Left ventricle myocardium inferior (tissue), 1 donor: ENCODE results near the gene NCF2. TPM values are rescaled to one million over a fixed set of nuclear protein-coding genes. Genes with fewer than 3 reads are reported as not detected.

Source experiments
- DNase-seq: peaks from one replicate; pipeline ENCODE4 v3.0.0-alpha.2; 2020
- H3K27ac ChIP-seq: fragments of 200-600 bp; replicated peaks from 2 replicates; pipeline ENCODE4 v1.8.0; 2021
- H3K27me3 ChIP-seq: fragments of 200-600 bp; 2 replicates; pipeline ENCODE4 v1.8.0; 2021; ENCODE audit warnings: low read depth
- H3K36me3 ChIP-seq: fragments of 200-600 bp; 2 replicates; pipeline ENCODE4 v1.8.0; 2021
- H3K4me1 ChIP-seq: fragments of 200-600 bp; 2 replicates; pipeline ENCODE4 v1.8.0; 2021
- H3K4me3 ChIP-seq: fragments of 200-600 bp; 2 replicates; pipeline ENCODE4 v1.8.0; 2021; ENCODE audit warnings: mild to moderate bottlenecking, moderate library complexity
- H3K9me3 ChIP-seq: fragments of 200-600 bp; replicated peaks from 2 replicates; pipeline ENCODE4 v1.8.0; 2021
- intact Hi-C: fragments of 100-400 bp; cut with micrococcal nuclease; formaldehyde crosslinking; loops from one replicate; pipeline ENCODE4 v1.11.0; 2022
- total RNA-seq: library from RNA; stranded (reverse); fragmentation: NEBNext Ultra II Directional; extraction: Animal tissue kit (Norgen Biotek cat#: 25700); gene quantifications from one replicate; pipeline ENCODE4 v1.2.1, GENCODE V29; 2021
- TF ChIP-seq, protein P1 (sequence below): fragments of 200-600 bp; IDR thresholded peaks from 2 replicates; pipeline ENCODE4 v1.8.0; 2021; ENCODE audit warnings: antibody characterized with exemption, mild to moderate bottlenecking, borderline replicate concordance
- donor health status: DM: no; HTN: yes; CAD: no; lungs with severe emphysema.

NCF2 gene
- total RNA-seq, 1 donor from 2014 or later, result 4.5 TPM

DNA sequence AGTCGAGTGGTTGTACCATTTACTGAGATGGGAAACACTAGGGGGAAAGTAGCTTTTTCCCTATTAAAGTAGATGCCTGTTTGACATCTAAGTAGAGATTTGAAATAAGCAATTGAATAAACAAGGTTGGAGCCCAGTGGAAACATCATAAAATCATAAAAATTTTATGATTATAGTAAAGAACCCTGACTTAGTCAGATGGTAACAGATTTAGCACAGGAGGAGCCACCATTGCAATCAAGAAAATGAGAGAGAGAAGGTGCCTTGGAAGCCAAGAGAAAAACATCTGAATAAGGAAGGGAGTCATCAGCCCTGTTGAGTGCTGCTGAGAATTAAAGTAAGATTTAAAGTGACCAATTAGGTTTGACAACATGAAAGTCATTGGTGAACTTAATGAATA is 68.2 kb downstream of the NCF2 start:
- TF ChIP-seq, protein P1, sequence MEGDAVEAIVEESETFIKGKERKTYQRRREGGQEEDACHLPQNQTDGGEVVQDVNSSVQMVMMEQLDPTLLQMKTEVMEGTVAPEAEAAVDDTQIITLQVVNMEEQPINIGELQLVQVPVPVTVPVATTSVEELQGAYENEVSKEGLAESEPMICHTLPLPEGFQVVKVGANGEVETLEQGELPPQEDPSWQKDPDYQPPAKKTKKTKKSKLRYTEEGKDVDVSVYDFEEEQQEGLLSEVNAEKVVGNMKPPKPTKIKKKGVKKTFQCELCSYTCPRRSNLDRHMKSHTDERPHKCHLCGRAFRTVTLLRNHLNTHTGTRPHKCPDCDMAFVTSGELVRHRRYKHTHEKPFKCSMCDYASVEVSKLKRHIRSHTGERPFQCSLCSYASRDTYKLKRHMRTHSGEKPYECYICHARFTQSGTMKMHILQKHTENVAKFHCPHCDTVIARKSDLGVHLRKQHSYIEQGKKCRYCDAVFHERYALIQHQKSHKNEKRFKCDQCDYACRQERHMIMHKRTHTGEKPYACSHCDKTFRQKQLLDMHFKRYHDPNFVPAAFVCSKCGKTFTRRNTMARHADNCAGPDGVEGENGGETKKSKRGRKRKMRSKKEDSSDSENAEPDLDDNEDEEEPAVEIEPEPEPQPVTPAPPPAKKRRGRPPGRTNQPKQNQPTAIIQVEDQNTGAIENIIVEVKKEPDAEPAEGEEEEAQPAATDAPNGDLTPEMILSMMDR, result no peak
- H3K27me3 ChIP-seq, result no peaks in the 10 kb centered on the region
- no peaks in the 10 kb centered on the region for H3K9me3 ChIP-seq
- H3K4me3 ChIP-seq, result no peak overlapping the region
- peaks cover 57% of the 10 kb centered on the region for H3K36me3 ChIP-seq
- no peak overlapping the region for H3K27ac ChIP-seq
- DNase-seq, result no peak
- intact Hi-C loops, result no loop called here
- peaks cover 16% of the 10 kb centered on the region for H3K4me1 ChIP-seq

DNA sequence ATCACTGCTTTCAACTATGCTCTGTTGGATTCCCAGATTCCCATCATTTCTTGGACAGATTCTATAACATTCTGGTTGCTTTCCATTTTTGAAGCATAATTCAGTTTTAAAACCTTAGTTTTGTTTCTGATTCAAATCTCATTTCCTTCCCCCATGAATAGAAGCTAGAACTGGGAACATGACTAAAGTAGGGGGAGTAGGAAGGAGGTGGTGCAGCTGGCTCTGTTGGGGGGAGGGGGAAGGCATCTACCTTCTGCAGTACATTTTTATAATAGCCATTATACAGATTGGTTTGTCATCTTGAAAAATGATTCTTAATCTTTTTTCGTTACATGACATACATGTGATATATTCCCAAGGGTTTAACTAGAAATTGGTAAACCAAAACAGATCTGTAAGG is 69.9 kb downstream of the NCF2 start:
- DNase-seq, result no peak
- H3K4me3 ChIP-seq, result no peak overlapping the region
- TF ChIP-seq, protein P1, result no peak
- H3K27me3 ChIP-seq, result no peaks in the 10 kb centered on the region
- H3K9me3 ChIP-seq, result no peaks in the 10 kb centered on the region
- intact Hi-C loops, result no loop called here
- H3K36me3 ChIP-seq, result peaks cover 60% of the 10 kb centered on the region
- peaks cover 17% of the 10 kb centered on the region for H3K4me1 ChIP-seq
- no peak overlapping the region for H3K27ac ChIP-seq

DNA sequence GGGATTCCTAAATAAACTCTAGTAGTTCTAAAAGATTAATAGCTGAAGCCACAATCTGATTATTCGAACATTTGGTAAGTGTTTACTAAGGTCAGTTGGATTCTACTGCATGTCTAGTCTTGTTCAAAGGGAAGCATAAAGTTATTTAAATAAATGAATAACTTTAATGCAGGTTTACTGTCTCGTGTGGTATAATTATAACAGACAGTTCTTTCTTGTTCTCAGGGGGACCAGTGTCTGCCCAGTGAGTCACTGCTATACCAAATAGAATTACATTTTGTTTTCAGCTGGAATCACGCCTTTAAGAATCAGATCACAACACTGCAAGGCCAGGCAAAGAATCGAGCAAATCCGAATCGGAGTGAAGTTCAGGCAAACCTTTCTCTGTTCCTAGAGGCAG is 72.9 kb downstream of the NCF2 start:
- Histone ChIP-seq H3K27ac (no peak overlapping the region), H3K36me3 (peaks cover 47% of the 10 kb centered on the region), H3K4me1 (peaks cover 27% of the 10 kb centered on the region), H3K4me3 (no peak overlapping the region), H3K9me3 (no peaks in the 10 kb centered on the region), H3K27me3 (no peaks in the 10 kb centered on the region)
- intact Hi-C loops, result loop anchor here (5.0 kb wide), 1 partner anchor 35 kb away; no protein-coding TSS in a partner anchor
- no peak for DNase-seq
- TF ChIP-seq, protein P1, result no peak

DNA sequence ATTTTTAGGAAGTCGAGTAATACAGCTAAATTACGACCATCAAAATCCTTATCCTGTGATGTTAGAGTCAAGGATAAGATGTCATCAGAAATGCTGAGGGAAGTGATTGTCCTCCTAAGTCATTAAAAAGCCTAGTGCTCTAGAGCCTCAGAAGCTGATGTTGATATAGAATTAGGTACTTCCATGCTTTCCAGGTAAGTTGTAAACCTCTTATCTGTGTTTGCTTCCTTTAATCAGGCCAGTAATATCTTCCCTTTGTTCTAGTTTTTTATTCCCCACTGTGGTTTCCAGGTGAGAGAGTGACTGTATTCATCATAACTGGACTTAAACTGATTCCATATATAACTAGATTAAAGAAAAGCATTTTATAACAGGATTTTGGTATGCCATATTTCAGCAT is 73.5 kb downstream of the NCF2 start:
- Histone ChIP-seq H3K27me3 (no peaks in the 10 kb centered on the region), H3K4me3 (no peak overlapping the region), H3K4me1 (peaks cover 34% of the 10 kb centered on the region), H3K9me3 (no peaks in the 10 kb centered on the region), H3K27ac (no peak overlapping the region), H3K36me3 (peaks cover 44% of the 10 kb centered on the region)
- DNase-seq, result no peak
- TF ChIP-seq, protein P1, result no peak
- intact Hi-C loops, result loop anchor here (5.0 kb wide), 1 partner anchor 34 kb away; no protein-coding TSS in a partner anchor

DNA sequence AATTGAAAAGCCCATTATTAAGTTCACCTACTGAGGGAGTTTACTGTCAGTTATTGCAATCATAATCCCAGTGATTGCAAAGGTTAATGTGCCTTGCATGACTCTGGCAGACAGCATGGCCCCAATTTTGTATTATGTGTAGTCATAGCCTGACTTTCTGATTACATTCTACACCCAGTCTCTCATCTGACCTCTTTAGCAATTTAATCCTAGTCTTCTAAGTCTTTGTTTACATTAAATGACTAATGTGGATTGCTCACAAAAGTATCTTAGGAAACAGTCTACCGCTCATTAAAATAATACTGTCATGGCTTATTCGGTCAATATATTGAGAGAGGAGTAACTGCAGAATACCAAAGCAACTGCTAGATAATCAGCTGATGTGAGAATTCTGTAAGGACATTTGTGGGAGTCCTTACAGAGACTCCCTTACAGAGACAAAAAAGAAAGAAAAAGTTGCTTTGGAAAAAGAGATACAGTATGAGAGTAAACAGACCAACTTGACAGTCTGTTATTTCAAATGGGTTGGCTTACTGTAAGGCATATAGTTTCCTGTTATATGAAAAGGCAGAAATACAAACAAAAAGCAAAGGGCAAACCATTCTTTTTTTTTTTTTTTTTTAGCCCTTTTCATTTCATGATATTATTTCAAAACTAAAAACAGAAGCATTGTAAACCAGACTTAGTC is 75.1 kb downstream of the NCF2 start:
- intact Hi-C loops, result loop anchor here (5.0 kb wide), 1 partner anchor 33 kb away; no protein-coding TSS in a partner anchor
- no peak for DNase-seq
- Histone ChIP-seq H3K27ac (no peak overlapping the region), H3K9me3 (no peaks in the 10 kb centered on the region), H3K36me3 (peaks cover 35% of the 10 kb centered on the region), H3K4me1 (peaks cover 32% of the 10 kb centered on the region), H3K27me3 (no peaks in the 10 kb centered on the region), H3K4me3 (no peak overlapping the region)
- TF ChIP-seq, protein P1, result no peak
